Heart left ventricle (tissue), 13 donors: Measurements from ENCODE around the gene REXO5.

Experiments used
- POLR2A ChIP-seq, 2 donors: fragments of 450-650 bp; IDR thresholded peaks; one replicate each; pipeline ENCODE4 v1.6.1; 2017; ENCODE audit warnings: antibody characterized with exemption in 2 of 2, mild to moderate bottlenecking in 2 of 2, moderate library complexity in 2 of 2
- TF ChIP-seq, protein P1 (sequence below), 12 donors: fragments of 200-600 bp; sonication (generic) in 4 of 12; IDR thresholded peaks; one replicate each; pipeline versions ENCODE4 v1.5.0 to v1.8.0; 2018 to 2022; ENCODE audit warnings: antibody characterized with exemption in 12 of 12, mild to moderate bottlenecking in 5 of 12
- donor health status: ischemic (EF 13 %, LVEDD 7.1; RV severe dilation, severe dysfunction).
- donor health status: DM: no; HTN: yes; CAD: no.
- donor health status: DM: no; HTN: no; CAD: no.
- donor health status: ischemic (EF 25% LVEDD 6.9; RV normal size, moderate dysfunction).
- donor health status: ischemic (EF 25% LVEDD 5.7; RV mildly dilated, moderate dysfunction).
- donor health status: ischemic (EF 35%, LVEDD 5.7; RV mildly dilated, moderate dysfunction).
- donor health status: nonischemic (EF 11% LVEDD 7.7; RV severe dilation, severe dysfunction).
- donor health status: DM: yes; HTN: yes; CAD: no.
- donor health status: PGD.
- donor health status: ischemic (EF 29% LVEDD 5.4; RV normal size, mild dysfunction).
- donor health status: nonischemic (EF 23%, LVEDD 6.1; RV moderate dilation, normal function).

DNA sequence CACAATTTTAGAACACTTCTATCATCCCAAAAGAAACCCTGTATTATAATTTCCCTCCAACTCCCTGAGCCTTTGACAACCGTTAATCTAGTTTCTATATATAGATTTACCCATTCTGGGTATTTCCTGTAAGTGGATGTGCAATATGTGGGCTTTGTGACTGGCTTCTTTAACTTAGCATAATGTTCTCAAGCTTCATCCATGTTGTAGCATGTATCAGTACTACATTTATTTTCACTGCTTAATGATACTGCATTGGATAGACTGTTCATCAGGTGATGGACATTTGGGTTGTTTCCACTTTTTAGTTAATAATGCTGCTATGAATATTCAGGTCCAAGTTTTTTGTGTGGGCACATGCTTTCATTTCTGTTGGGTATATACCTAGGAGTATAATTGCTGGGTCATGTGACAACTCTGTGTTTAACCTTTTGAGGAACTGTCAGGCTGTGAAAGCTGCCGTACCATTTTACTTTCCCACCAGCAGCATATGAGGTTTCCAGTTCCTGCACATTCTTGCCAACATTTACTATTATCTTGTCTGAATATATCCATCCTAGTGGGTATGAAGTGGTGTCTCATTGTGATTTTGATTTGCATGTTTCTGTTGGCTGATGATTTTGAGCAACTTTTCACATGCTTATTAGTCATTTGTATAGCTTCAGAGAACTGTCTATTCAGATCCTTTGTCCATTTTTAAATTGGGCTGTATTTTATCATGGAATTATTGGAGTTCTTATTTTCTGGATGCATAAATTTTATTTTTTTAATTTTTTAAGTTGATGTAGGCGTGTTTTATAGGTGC is 16.4 kb downstream of the REXO5 start:
- TF ChIP-seq, protein P1, sequence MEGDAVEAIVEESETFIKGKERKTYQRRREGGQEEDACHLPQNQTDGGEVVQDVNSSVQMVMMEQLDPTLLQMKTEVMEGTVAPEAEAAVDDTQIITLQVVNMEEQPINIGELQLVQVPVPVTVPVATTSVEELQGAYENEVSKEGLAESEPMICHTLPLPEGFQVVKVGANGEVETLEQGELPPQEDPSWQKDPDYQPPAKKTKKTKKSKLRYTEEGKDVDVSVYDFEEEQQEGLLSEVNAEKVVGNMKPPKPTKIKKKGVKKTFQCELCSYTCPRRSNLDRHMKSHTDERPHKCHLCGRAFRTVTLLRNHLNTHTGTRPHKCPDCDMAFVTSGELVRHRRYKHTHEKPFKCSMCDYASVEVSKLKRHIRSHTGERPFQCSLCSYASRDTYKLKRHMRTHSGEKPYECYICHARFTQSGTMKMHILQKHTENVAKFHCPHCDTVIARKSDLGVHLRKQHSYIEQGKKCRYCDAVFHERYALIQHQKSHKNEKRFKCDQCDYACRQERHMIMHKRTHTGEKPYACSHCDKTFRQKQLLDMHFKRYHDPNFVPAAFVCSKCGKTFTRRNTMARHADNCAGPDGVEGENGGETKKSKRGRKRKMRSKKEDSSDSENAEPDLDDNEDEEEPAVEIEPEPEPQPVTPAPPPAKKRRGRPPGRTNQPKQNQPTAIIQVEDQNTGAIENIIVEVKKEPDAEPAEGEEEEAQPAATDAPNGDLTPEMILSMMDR (IDR thresholded peaks at IDR 0.05): no peak
- no peak for TF ChIP-seq POLR2A (IDR thresholded peaks at IDR 0.05)
